GM12872 (cell line): ENCODE results near the gene NAIP.
"Not testable (repeated sequence)": the region's sequence is repeated elsewhere in the genome, so short reads cannot be mapped to it uniquely, and the experiment has no call there.

Experiments
- TF ChIP-seq, protein P1 (sequence below): IDR thresholded peaks from 3 replicates; pipeline ENCODE4 v1.5.1; 2011; ENCODE audit warnings: low read depth, mild to moderate bottlenecking, low read length, moderate library complexity; ENCODE audit not compliant: insufficient read depth

The NAIP gene, protein sequence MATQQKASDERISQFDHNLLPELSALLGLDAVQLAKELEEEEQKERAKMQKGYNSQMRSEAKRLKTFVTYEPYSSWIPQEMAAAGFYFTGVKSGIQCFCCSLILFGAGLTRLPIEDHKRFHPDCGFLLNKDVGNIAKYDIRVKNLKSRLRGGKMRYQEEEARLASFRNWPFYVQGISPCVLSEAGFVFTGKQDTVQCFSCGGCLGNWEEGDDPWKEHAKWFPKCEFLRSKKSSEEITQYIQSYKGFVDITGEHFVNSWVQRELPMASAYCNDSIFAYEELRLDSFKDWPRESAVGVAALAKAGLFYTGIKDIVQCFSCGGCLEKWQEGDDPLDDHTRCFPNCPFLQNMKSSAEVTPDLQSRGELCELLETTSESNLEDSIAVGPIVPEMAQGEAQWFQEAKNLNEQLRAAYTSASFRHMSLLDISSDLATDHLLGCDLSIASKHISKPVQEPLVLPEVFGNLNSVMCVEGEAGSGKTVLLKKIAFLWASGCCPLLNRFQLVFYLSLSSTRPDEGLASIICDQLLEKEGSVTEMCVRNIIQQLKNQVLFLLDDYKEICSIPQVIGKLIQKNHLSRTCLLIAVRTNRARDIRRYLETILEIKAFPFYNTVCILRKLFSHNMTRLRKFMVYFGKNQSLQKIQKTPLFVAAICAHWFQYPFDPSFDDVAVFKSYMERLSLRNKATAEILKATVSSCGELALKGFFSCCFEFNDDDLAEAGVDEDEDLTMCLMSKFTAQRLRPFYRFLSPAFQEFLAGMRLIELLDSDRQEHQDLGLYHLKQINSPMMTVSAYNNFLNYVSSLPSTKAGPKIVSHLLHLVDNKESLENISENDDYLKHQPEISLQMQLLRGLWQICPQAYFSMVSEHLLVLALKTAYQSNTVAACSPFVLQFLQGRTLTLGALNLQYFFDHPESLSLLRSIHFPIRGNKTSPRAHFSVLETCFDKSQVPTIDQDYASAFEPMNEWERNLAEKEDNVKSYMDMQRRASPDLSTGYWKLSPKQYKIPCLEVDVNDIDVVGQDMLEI (N-terminal part only)

DNA sequence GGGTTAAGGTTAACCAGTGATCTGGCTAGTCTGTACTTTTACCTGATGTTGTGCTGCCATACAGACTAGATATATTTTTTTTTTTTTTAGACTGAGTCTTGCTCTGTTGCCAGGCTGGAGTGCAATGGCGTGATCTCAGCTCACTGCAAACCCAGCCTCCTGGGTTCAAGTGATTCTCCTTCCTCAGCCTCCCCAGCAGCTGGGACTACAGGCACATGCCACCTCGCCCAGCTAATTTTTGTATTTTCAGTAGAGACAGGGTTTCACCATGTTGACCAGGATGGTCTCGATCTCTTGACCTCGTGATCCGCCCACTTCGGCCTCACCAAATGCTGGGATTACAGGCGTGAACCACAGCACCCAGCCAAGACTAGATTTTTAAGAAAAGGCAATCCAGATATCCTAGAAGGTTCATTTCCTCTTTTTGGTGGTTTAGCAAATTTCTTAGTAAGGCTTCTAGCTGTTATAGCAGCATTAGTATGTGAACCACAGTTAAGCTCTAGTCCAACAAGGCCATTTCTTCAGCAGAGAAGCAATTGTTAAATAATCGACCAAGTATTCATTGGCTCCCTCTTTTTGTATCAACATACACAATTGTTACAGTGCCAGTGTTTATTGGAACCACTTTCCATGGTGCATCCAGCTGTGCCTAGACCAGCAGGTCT lies at the start of gene NAIP:
TSS of gene NAIP (minus strand) at position 51 of the 665 bp plus-strand sequence. CDS start 12,424 bp downstream, outside the sequence.
- TF ChIP-seq, protein P1, sequence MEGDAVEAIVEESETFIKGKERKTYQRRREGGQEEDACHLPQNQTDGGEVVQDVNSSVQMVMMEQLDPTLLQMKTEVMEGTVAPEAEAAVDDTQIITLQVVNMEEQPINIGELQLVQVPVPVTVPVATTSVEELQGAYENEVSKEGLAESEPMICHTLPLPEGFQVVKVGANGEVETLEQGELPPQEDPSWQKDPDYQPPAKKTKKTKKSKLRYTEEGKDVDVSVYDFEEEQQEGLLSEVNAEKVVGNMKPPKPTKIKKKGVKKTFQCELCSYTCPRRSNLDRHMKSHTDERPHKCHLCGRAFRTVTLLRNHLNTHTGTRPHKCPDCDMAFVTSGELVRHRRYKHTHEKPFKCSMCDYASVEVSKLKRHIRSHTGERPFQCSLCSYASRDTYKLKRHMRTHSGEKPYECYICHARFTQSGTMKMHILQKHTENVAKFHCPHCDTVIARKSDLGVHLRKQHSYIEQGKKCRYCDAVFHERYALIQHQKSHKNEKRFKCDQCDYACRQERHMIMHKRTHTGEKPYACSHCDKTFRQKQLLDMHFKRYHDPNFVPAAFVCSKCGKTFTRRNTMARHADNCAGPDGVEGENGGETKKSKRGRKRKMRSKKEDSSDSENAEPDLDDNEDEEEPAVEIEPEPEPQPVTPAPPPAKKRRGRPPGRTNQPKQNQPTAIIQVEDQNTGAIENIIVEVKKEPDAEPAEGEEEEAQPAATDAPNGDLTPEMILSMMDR: not testable (repeated sequence)

DNA sequence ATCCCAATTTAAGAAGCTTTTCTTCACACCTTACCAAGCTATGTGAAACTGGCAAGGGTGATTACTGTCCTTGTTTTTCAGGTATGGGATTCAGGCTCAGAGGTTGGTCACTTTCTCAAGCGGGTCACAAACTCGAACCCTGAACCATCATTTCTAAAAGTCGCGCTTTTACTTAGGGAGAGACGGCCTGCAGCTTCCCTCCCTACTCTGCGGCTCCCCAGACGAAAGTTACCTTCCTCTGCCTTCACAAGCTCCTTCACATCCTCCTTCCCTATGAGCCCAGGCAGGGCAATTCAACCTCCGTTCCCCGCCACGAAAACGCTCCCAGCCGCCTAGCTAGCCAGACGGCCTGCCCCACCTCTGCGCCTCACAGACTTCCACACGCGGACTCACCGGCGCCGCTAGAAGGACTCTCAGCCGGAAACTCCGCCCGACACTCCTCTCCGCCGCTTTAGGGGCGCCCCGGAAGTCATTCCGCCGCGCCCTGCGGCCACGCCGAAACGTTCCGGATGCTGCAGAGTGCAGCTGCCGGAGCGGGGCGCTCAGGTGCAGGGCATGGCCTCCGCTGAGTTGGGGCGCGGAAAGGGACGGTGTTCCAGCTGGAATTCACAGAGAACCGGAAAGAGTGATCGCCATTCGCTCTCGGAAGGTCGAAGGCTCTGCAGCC lies 42.3 kb upstream of the NAIP start, which contains the start of gene GTF2H2:
TSS of gene GTF2H2 (minus strand) at position 415 of the 667 bp plus-strand sequence. CDS start 4,913 bp downstream, outside the sequence.
- TF ChIP-seq, protein P1: not testable (repeated sequence)

DNA sequence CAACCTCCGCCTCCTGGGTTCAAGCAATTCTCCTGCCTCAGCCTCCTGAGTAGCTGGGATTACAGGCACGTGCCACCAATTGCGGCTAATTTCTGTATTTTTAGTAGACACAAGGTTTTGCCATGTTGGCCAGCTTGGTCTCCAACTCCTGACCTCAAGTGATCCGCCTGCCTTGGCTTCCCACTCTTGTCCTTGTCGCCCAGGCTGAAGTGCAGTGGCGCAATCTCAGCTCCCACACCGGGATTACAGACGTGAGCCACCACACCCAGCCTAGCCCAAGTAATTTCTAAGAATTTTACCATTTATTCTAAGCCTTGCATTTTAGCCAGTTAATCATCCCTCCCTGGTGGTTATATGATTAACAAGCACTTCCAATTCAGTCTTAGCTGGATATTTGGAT lies 11.0 kb downstream of the NAIP start:
- TF ChIP-seq, protein P1: no peak

GRCh38 chr5:71013575-71013974 lies 11.6 kb downstream of the NAIP start:
- TF ChIP-seq, protein P1: no peak

GRCh38 chr5:71011194-71011792 lies 13.8 kb downstream of the NAIP start:
- TF ChIP-seq, protein P1: no peak
